Caco-2 (cell line): ENCODE measurements around the gene HRC. TPM values are rescaled to one million over a fixed set of nuclear protein-coding genes. Genes with fewer than 3 reads are reported as not detected.

Source experiments
- BruUV-seq: library from RNA; stranded (reverse); fragments of 400-500 nt; replicated peaks from 2 replicates; lab custom pipeline; 2021; lab: Mats Ljungman, UMichigan
- CTCF ChIA-PET: fragments of 300-600 bp; sonication (Branson Sonifier 250); formaldehyde crosslinking; loops from one replicate; lab custom pipeline; 2022; ENCODE audit warnings: antibody characterized with exemption; lab: Charles Lee
- POLR2A ChIA-PET: fragments of 300-600 bp; sonication (Branson Sonifier 250); formaldehyde crosslinking; loops from one replicate; lab custom pipeline; 2022; ENCODE audit warnings: antibody characterized with exemption; lab: Charles Lee
- DNase-seq, 2 experiments: peaks; one replicate each; pipeline versions ENCODE4 v3.0.0 to v3.0.0-alpha.2; 2020 to 2022
- H3K27me3 ChIP-seq: replicated peaks from 2 replicates; pipeline ENCODE4 v1.6.0; 2011; ENCODE audit warnings: low read length; ENCODE audit not compliant: control insufficient read depth, insufficient read depth
- H3K36me3 ChIP-seq: 2 replicates; pipeline ENCODE4 v1.5.1; 2011; ENCODE audit warnings: low read length; ENCODE audit not compliant: control insufficient read depth, insufficient read depth
- H3K4me1 ChIP-seq: fragments of 250-450 bp; sonication (Bioruptor Pico); 2 replicates; pipeline ENCODE4 v1.5.1; 2020; ENCODE audit warnings: mild to moderate bottlenecking
- H3K4me3 ChIP-seq: 2 replicates; pipeline ENCODE4 v1.5.1; 2011; ENCODE audit warnings: low read depth, mild to moderate bottlenecking, control low read depth, low read length
- H3K9me3 ChIP-seq: fragments of 250-450 bp; sonication (Bioruptor Pico); 2 replicates; pipeline ENCODE4 v1.5.1; 2020; ENCODE audit warnings: mild to moderate bottlenecking, moderate library complexity
- H3K27ac Mint-ChIP-seq: one replicate; pipeline ENCODE4 v1.8.0; 2022; ENCODE audit warnings: mixed read lengths; ENCODE audit not compliant: unreplicated experiment
- H3K27me3 Mint-ChIP-seq: one replicate; pipeline ENCODE4 v1.8.0; 2022; ENCODE audit warnings: mixed read lengths; ENCODE audit not compliant: insufficient read depth, unreplicated experiment
- H3K36me3 Mint-ChIP-seq: one replicate; pipeline ENCODE4 v1.8.0; 2022; ENCODE audit warnings: mild to moderate bottlenecking, mixed read lengths; ENCODE audit not compliant: insufficient read depth, unreplicated experiment
- H3K4me1 Mint-ChIP-seq: one replicate; pipeline ENCODE4 v1.8.0; 2022; ENCODE audit warnings: low read depth, mixed read lengths; ENCODE audit not compliant: unreplicated experiment
- H3K4me3 Mint-ChIP-seq: one replicate; pipeline ENCODE4 v1.8.0; 2022; ENCODE audit warnings: mild to moderate bottlenecking, moderate library complexity, mixed read lengths; ENCODE audit not compliant: unreplicated experiment
- H3K9me3 Mint-ChIP-seq: one replicate; pipeline ENCODE4 v1.8.0; 2022; ENCODE audit warnings: mixed read lengths; ENCODE audit not compliant: unreplicated experiment
- CTCF ChIP-seq, 2 experiments: fragments of 200-600 bp in 1 of 2; IDR thresholded peaks; 1 replicate in 1 of 2; 2 replicates in 1 of 2; pipeline versions ENCODE4 v1.5.1 to v1.8.0; 2011 to 2022; ENCODE audit warnings: antibody characterized with exemption in 1 of 2, control low read depth in 1 of 2, inconsistent platforms in 1 of 2, low read depth in 1 of 2, low read length in 1 of 2, mild to moderate bottlenecking in 1 of 2, moderate library complexity in 1 of 2; ENCODE audit not compliant: insufficient read depth in 1 of 2, severe bottlenecking in 1 of 2, unreplicated experiment in 1 of 2
- intact Hi-C: fragments of 100-400 bp; cut with micrococcal nuclease; formaldehyde crosslinking; loops from one replicate; pipeline ENCODE4 v1.10.0; 2022; ENCODE audit not compliant: unreplicated experiment
- total RNA-seq: library from RNA; stranded (reverse); gene quantifications from 2 replicates; pipeline ENCODE4 v1.2.3, GENCODE V29; 2022

Gene HRC
- total RNA-seq, 1 experiment from 2014 or later, result not detected

DNA sequence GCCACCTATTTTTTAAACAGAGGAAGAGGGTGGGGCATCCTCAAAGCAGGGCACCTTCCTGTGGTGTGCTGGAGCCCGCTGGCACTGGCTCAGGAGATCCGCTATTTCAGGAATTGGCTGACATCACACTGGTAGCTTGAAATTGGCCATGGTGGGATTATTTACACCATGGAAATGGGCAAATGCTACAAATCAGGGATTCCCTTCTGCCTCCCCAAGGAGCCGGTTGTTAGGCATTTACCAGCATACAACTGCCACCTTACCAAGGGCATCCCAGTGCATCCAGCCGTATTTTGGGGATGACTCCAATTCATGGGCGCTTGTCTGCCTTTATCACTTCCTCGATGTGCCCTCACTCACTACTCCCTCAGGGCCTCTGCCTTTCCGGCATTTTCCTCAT, 14.2 kb downstream of the HRC start:
- CTCF ChIA-PET, result no interaction called here
- Histone ChIP-seq H3K36me3 (peaks cover 1% of the 10 kb centered on the region; the same call in 1 of the 2 replicates), H3K27me3 (no peaks in the 10 kb centered on the region), H3K9me3 (no peaks in the 10 kb centered on the region), H3K4me1 (no peaks in the 10 kb centered on the region), H3K4me3 (no peak overlapping the region)
- no TSS peak for BruUV-seq
- intact Hi-C loops, result no loop called here
- Mint-ChIP-seq H3K27me3 (no peaks in the 10 kb centered on the region), H3K36me3 (peaks cover 12% of the 10 kb centered on the region), H3K4me3 (peak overlapping the region; percentile 1), H3K4me1 (peaks cover 5% of the 10 kb centered on the region), H3K9me3 (no peaks in the 10 kb centered on the region), H3K27ac (no peak overlapping the region)
- DNase-seq, result no peak
- TF ChIP-seq CTCF (IDR thresholded peaks at IDR 0.05; ENCODE audit: insufficient read depth in 1 of 2, low read depth in 1 of 2, low read length in 1 of 2, severe bottlenecking in 1 of 2, unreplicated experiment in 1 of 2), result no peak
- POLR2A ChIA-PET, result no interaction called here

DNA sequence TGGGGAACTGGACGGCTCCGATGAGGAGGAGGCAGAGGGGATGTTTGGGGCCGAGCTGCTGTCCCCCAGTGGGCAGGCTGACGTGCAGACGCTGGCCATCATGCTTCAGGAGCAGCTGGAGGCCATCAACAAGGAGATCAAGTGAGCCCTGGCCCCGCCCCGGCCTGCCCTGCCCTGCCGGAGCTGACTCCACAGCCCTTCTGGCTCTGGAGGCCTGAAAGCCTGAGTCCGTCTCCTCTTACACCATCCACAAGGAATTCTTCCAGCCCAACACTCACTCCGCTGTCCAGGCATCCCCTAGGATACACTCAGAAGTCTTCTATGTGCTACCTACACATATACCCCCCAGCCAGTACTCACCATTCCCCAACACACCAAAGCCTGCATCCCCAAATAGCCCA, 18.4 kb downstream of the HRC start:
- POLR2A ChIA-PET, result no interaction called here
- CTCF ChIA-PET, result interaction anchor here (1.4 kb wide), 1 partner anchor 23 kb away, joined by 3 read pairs; no protein-coding TSS in a partner anchor
- no peak for DNase-seq
- Mint-ChIP-seq H3K4me3 (no peak overlapping the region), H3K36me3 (peaks cover 21% of the 10 kb centered on the region), H3K9me3 (no peaks in the 10 kb centered on the region), H3K27me3 (no peaks in the 10 kb centered on the region), H3K4me1 (no peaks in the 10 kb centered on the region), H3K27ac (no peak overlapping the region)
- Histone ChIP-seq H3K27me3 (no peaks in the 10 kb centered on the region), H3K4me3 (no peak overlapping the region), H3K4me1 (no peaks in the 10 kb centered on the region), H3K36me3 (no peaks in the 10 kb centered on the region; the same call in 1 of the 2 replicates), H3K9me3 (0 out of 2 replicates have a peak, but pooled peaks cover 4% of the 10 kb centered on the region)
- BruUV-seq, result no TSS peak
- TF ChIP-seq CTCF (IDR thresholded peaks at IDR 0.05; ENCODE audit: insufficient read depth in 1 of 2, low read depth in 1 of 2, low read length in 1 of 2, severe bottlenecking in 1 of 2, unreplicated experiment in 1 of 2), result no peak
- intact Hi-C loops, result no loop called here

GRCh38 chr19:49135686-49136085, 19.5 kb downstream of the HRC start:
- Mint-ChIP-seq H3K27me3 (no peaks in the 10 kb centered on the region), H3K4me1 (no peaks in the 10 kb centered on the region), H3K4me3 (no peak overlapping the region), H3K27ac (no peak overlapping the region), H3K9me3 (no peaks in the 10 kb centered on the region), H3K36me3 (peaks cover 21% of the 10 kb centered on the region)
- Histone ChIP-seq H3K27me3 (no peaks in the 10 kb centered on the region), H3K36me3 (no peaks in the 10 kb centered on the region; the same call in 1 of the 2 replicates), H3K4me3 (no peak overlapping the region), H3K9me3 (0 out of 2 replicates have a peak, but pooled peaks cover 4% of the 10 kb centered on the region), H3K4me1 (no peaks in the 10 kb centered on the region)
- ChIA-PET POLR2A (no interaction called here), CTCF (interaction anchor here (0.6 to 1.4 kb wide), 2 partner anchors 22 to 27 kb away, joined by 3 read pairs; no protein-coding TSS in a partner anchor)
- intact Hi-C loops, result no loop called here
- no peak for DNase-seq
- TF ChIP-seq CTCF (IDR thresholded peaks at IDR 0.05; ENCODE audit: insufficient read depth in 1 of 2, low read depth in 1 of 2, low read length in 1 of 2, severe bottlenecking in 1 of 2, unreplicated experiment in 1 of 2), result no peak
- BruUV-seq, result no TSS peak
